ENCODE data around the gene IL12A.

IL12A gene

GRCh38 chr3:160003520-160004128 is 15.0 kb downstream of the IL12A start:
- no peak overlapping the region for H3K4me3 ChIP-seq (ENCODE audit: low read depth, low read length)

GRCh38 chr3:160005004-160005403 is 16.4 kb downstream of the IL12A start:
- TF ChIP-seq MAX (IDR thresholded peaks at IDR 0.05; ENCODE audit: low read depth, low read length), result no peak
- no peak for TF ChIP-seq MYC (IDR thresholded peaks at IDR 0.05; ENCODE audit: low read depth, low read length)
- no peak for TF ChIP-seq POLR2A (IDR thresholded peaks at IDR 0.05; ENCODE audit: extremely low read depth, insufficient read length)
- TF ChIP-seq CTCF (IDR thresholded peaks at IDR 0.05; ENCODE audit: low read depth, low read length), result no peak
- no peak for DNase-seq (ENCODE audit: low read depth)
- no peak overlapping the region for H3K4me3 ChIP-seq (ENCODE audit: low read depth, low read length)

More at GRCh38 chr3:160003520-160004128, 15.0 kb downstream of the IL12A start:
- TF ChIP-seq MAX (IDR thresholded peaks at IDR 0.05; ENCODE audit: low read depth, low read length) (no peak), POLR2A (IDR thresholded peaks at IDR 0.05; ENCODE audit: extremely low read depth, insufficient read length) (no peak), MYC (IDR thresholded peaks at IDR 0.05; ENCODE audit: low read depth, low read length) (no peak), CTCF (IDR thresholded peaks at IDR 0.05; ENCODE audit: low read depth, low read length) (peak; percentile 53)
- peak; percentile 46 for DNase-seq (ENCODE audit: low read depth)

GRCh38 chr3:160006282-160007163 is 17.9 kb downstream of the IL12A start:
- TF ChIP-seq CTCF (IDR thresholded peaks at IDR 0.05; ENCODE audit: low read depth, low read length) (peak; percentile 88), MAX (IDR thresholded peaks at IDR 0.05; ENCODE audit: low read depth, low read length) (no peak)
- H3K4me3 ChIP-seq (ENCODE audit: low read depth, low read length), result no peak overlapping the region
- peak; percentile 61 for DNase-seq (ENCODE audit: low read depth)

- no peak for DNase-seq (ENCODE audit: low read depth)
- TF ChIP-seq CTCF (IDR thresholded peaks at IDR 0.05; ENCODE audit: low read depth, low read length) (no peak), POLR2A (IDR thresholded peaks at IDR 0.05; ENCODE audit: extremely low read depth, insufficient read length) (no peak), MAX (IDR thresholded peaks at IDR 0.05; ENCODE audit: low read depth, low read length) (no peak), MYC (IDR thresholded peaks at IDR 0.05; ENCODE audit: low read depth, low read length) (no peak)
- no peak overlapping the region for H3K4me3 ChIP-seq (ENCODE audit: low read depth, low read length)
Measured at GRCh38 chr3:160008961-160009360, 20.3 kb downstream of the IL12A start.

- DNase-seq (ENCODE audit: low read depth), result no peak
- no peak overlapping the region for H3K4me3 ChIP-seq (ENCODE audit: low read depth, low read length)
- TF ChIP-seq POLR2A (IDR thresholded peaks at IDR 0.05; ENCODE audit: extremely low read depth, insufficient read length), result no peak
- no peak for TF ChIP-seq CTCF (IDR thresholded peaks at IDR 0.05; ENCODE audit: low read depth, low read length)
- TF ChIP-seq MAX (IDR thresholded peaks at IDR 0.05; ENCODE audit: low read depth, low read length), result no peak
- no peak for TF ChIP-seq MYC (IDR thresholded peaks at IDR 0.05; ENCODE audit: low read depth, low read length)
Measured at GRCh38 chr3:160009525-160009924, 20.9 kb downstream of the IL12A start.
